ENCODE data around the gene TRIM7. TPM values are rescaled to one million over a fixed set of nuclear protein-coding genes. Genes with fewer than 3 reads are reported as not detected.

The TRIM7 gene
- 1 to 10 TPM in 3 of 5 donors, under 1 TPM in 1, not detected in 1; 0.45 to 7.5 (median 3.4) TPM for total RNA-seq
- polyA plus RNA-seq, result 10 to 100 TPM in 1 of 3 donors, 1 to 10 TPM in 1, under 1 TPM in 1; 0.93 to 20.4 (median 3.4) TPM
- long read RNA-seq, donor 1, result 0 reads
- long read RNA-seq, donor 2, result 0 reads
- long read RNA-seq, donor 3, result 0 reads
- long read RNA-seq, donor 4, result 0 reads
- long read RNA-seq, donor 5, result 0 reads
- long read RNA-seq, donor 6, result 0 reads
- long read RNA-seq, donor 7, partial matches to known transcripts, result 0 of 1 reads
- long read RNA-seq, donor 7, other reads (novel, unspliced or antisense), result 0 of 1 reads
- long read RNA-seq, donor 8, result 0 reads
- long read RNA-seq, donor 9, result 0 reads
- long read RNA-seq, donor 10, result 0 reads

GRCh38 chr5:181204826-181205760, at the start of gene TRIM7:
Gene TRIM7, minus strand, starts transcription at chr5:181205196. Its CDS starts 86 bp downstream, at chr5:181205110.
- peak; percentile 61 to 72 for DNase-seq
- intact Hi-C loops (cut with DNase I; ENCODE audit: low total_unique reads), result no loop called here
- H3K9me3 ChIP-seq, result no peaks in the 10 kb centered on the region
- peaks cover 0 to 30% (median 10%) of the 10 kb centered on the region in 3 donors for H3K27me3 ChIP-seq
- peak within 1 kb of the TSS; percentile 12 to 90 (median 75) for H3K27ac ChIP-seq
- WGBS, 5 donors, result 0 to 5% (median 2%) methylated on average over 28 to 94 of the region's 94 CpGs
- H3K4me3 ChIP-seq, result peak within 1 kb of the TSS; percentile 63 to 77 (median 70)
- H3K4me1 ChIP-seq, result peaks cover 25 to 55% (median 38%) of the 10 kb centered on the region in 4 donors
- peak in 1 of 3 donors; percentile 42 for TF ChIP-seq POLR2AphosphoS5 (IDR thresholded peaks at IDR 0.05)
- no peak for TF ChIP-seq EP300 (IDR thresholded peaks at IDR 0.05)
- TF ChIP-seq CTCF (IDR thresholded peaks at IDR 0.05), result no peak
- no peak for TF ChIP-seq POLR2A (IDR thresholded peaks at IDR 0.05)
- H3K36me3 ChIP-seq, result no peaks in the 10 kb centered on the region

DNA sequence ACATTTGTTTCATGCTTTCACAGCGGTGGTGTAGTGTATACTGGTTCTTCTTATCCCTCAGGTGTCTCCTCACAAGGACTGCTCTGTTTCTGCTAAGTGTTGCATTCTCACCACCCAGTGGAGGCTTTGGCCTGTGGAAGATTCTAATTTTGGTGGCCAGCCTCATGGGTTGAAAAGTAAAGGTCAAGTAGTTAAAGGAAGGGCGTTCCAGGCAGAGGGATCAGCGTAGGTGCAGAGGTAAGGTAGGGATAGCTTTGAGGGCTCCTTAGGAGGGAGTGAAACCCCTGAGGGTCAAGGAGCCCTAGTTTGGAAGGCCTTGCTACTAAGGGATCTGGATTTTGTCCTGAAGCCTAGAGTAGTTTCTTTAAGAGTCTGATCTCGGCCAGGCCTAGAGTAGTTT, 43.3 kb upstream of the TRIM7 start:
- H3K36me3 ChIP-seq, result peaks cover 0 to 30% (median 18%) of the 10 kb centered on the region in 4 donors

DNA sequence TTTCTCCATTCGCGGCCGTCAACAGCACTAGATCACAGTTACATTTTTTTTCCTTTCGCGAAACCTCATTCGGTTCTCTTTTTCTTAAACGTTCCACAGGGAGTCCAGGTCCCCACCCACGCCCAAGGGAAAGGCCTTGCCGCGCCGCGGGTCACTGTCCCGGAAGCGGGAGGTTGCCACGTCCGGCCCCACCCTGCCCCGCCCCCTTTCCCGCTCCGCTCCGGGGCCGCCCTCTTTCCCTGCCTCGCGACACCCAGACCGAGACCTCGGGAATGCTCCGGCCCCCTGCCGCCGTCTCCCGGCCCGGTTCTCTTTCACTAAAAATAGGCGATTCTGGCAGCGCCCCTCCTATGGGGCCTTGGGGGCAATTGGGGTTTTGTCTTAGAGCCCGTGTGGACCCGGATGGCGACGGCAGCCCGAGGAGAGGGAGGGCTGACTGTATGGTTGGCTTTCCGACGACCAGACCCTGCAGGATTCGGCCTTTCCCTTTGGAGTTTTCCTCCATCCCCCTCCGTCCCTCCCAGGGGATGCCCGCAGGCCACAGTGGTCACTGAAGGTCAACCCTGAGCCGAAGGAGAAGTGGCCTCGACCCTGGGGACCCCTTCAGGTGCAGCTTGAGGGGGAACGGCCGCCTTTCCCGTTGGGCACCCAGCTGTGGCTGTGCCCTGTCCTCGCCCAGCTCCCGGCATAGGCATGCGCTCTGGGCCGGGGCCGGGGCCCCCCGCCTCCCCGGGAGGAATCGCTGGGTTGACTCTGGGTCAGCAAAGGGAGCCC, 41.5 kb upstream of the TRIM7 start:
- DNase-seq, result peak; percentile 91 to 97
- no peaks in the 10 kb centered on the region for H3K9me3 ChIP-seq
- 0 to 1% (median 0%) methylated on average over 53 to 55 of the region's 55 CpGs for WGBS, 5 donors
- no peaks in the 10 kb centered on the region for H3K27me3 ChIP-seq
- TF ChIP-seq EP300 (IDR thresholded peaks at IDR 0.05) (no peak), POLR2A (IDR thresholded peaks at IDR 0.05) (peak in 1 of 4 donors; percentile 9), POLR2AphosphoS5 (IDR thresholded peaks at IDR 0.05) (peak; percentile 50 to 94 (median 91))
- intact Hi-C loops (cut with DNase I; ENCODE audit: low total_unique reads), result no loop called here
- H3K4me1 ChIP-seq, result peaks cover 53 to 74% (median 70%) of the 10 kb centered on the region in 4 donors
- H3K36me3 ChIP-seq, result peaks cover 10 to 21% (median 16%) of the 10 kb centered on the region in 4 donors
- peak overlapping the region; percentile 69 to 79 (median 75) for H3K4me3 ChIP-seq
- peak overlapping the region; percentile 96 to 99 (median 97) for H3K27ac ChIP-seq

More for the DNA sequence above, 43.3 kb upstream of the TRIM7 start:
- Histone ChIP-seq H3K4me3 (peak overlapping the region; percentile 69 to 79 (median 75)), H3K27ac (peak overlapping the region; percentile 49 to 98 (median 96)), H3K4me1 (peaks cover 52 to 76% (median 74%) of the 10 kb centered on the region in 4 donors), H3K9me3 (no peaks in the 10 kb centered on the region), H3K27me3 (no peaks in the 10 kb centered on the region)
- DNase-seq, result no peak
- intact Hi-C loops (cut with DNase I; ENCODE audit: low total_unique reads), result no loop called here
- WGBS, 5 donors, result 36 to 65% (median 43%) methylated on average over 4 of the region's 4 CpGs
- TF ChIP-seq POLR2AphosphoS5 (IDR thresholded peaks at IDR 0.05) (no peak), CTCF (IDR thresholded peaks at IDR 0.05) (no peak), POLR2A (IDR thresholded peaks at IDR 0.05) (no peak), EP300 (IDR thresholded peaks at IDR 0.05) (no peak)

GRCh38 chr5:181245427-181246275, 40.7 kb upstream of the TRIM7 start:
- Histone ChIP-seq H3K4me3 (peak overlapping the region; percentile 69 to 79 (median 75)), H3K36me3 (peaks cover 17 to 21% (median 19%) of the 10 kb centered on the region in 4 donors), H3K4me1 (peaks cover 53 to 74% (median 70%) of the 10 kb centered on the region in 4 donors), H3K9me3 (no peaks in the 10 kb centered on the region), H3K27me3 (no peaks in the 10 kb centered on the region), H3K27ac (peak overlapping the region; percentile 96 to 99 (median 97))
- intact Hi-C loops (cut with DNase I; ENCODE audit: low total_unique reads), result no loop called here
- WGBS, 5 donors, result 20 to 32% (median 24%) methylated on average over 27 to 34 of the region's 34 CpGs
- TF ChIP-seq POLR2AphosphoS5 (IDR thresholded peaks at IDR 0.05) (no peak), CTCF (IDR thresholded peaks at IDR 0.05) (no peak)
- no peak for DNase-seq

Measured in stomach (tissue), 19 donors.